Activated CD8-positive, alpha-beta T cell treated with anti-CD3 and anti-CD28 coated beads, Interleukin-2, amount 10 ng/mL, durations not matched to agents 7 days and 5 days (primary cell): Measurements from ENCODE around the gene NOM1. TPM values are rescaled to one million over a fixed set of nuclear protein-coding genes. Genes with fewer than 3 reads are reported as not detected.
"Not testable (repeated sequence)": the region's sequence is repeated elsewhere in the genome, so short reads cannot be mapped to it uniquely, and the experiment has no call there.

Source experiments
- ATAC-seq: fragments of 150-1000 bp; cut with Tn5 transposase; one replicate; pipeline ENCODE4 v1.10.0; 2021; ENCODE audit warnings: moderate library complexity
- CTCF ChIA-PET: fragments of 350-600 bp; sonication (Branson Sonifier 250); formaldehyde crosslinking; loops from one replicate; lab custom pipeline; 2021; ENCODE audit warnings: antibody characterized with exemption; lab: Charles Lee
- POLR2A ChIA-PET: fragments of 350-600 bp; sonication (Branson Sonifier 250); formaldehyde crosslinking; loops from one replicate; lab custom pipeline; 2021; ENCODE audit warnings: antibody characterized with exemption; lab: Charles Lee
- DNase-seq: peaks from one replicate; pipeline ENCODE4 v3.0.0-alpha.2; 2020
- H3K27ac Mint-ChIP-seq: one replicate; pipeline ENCODE4 v1.8.0; 2021; ENCODE audit warnings: mild to moderate bottlenecking, mixed read lengths
- H3K27me3 Mint-ChIP-seq: one replicate; pipeline ENCODE4 v1.8.0; 2021; ENCODE audit warnings: low read depth, mixed read lengths
- H3K36me3 Mint-ChIP-seq: one replicate; pipeline ENCODE4 v1.8.0; 2021; ENCODE audit warnings: low read depth, mixed read lengths
- H3K4me1 Mint-ChIP-seq: one replicate; pipeline ENCODE4 v1.8.0; 2021; ENCODE audit warnings: low read depth, mixed read lengths
- H3K4me3 Mint-ChIP-seq: one replicate; pipeline ENCODE4 v1.8.0; 2021; ENCODE audit warnings: mild to moderate bottlenecking, mixed read lengths
- H3K9me3 Mint-ChIP-seq: one replicate; pipeline ENCODE4 v1.8.0; 2022; ENCODE audit warnings: mixed read lengths; ENCODE audit not compliant: insufficient read depth
- total RNA-seq, 2 experiments: library from RNA; stranded (reverse); gene quantifications; one replicate each; pipeline ENCODE4 v1.2.3, GENCODE V29; 2021

NOM1 gene, protein sequence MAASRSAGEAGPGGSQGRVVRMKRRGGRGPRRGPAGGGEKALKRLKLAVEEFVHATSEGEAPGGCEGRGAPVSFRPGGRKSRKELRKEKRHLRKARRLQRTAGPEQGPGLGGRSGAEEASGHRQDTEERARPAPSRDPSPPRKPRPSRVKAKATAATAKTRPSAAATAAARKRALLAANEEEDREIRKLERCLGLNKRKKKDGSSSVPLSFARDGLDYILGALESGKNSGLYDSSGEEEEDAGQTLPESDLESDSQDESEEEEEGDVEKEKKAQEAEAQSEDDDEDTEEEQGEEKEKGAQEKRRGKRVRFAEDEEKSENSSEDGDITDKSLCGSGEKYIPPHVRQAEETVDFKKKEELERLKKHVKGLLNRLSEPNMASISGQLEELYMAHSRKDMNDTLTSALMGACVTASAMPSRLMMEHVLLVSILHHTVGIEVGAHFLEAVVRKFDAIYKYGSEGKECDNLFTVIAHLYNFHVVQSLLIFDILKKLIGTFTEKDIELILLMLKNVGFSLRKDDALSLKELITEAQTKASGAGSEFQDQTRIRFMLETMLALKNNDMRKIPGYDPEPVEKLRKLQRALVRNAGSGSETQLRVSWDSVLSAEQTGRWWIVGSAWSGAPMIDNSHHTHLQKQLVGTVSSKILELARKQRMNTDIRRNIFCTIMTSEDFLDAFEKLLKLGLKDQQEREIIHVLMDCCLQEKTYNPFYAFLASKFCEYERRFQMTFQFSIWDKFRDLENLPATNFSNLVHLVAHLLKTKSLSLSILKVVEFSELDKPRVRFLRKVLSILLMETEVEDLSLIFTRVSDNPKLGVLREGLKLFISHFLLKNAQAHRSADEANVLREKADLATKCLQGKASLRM
- total RNA-seq = 10 to 100 TPM; 28.1 to 28.8 TPM

DNA sequence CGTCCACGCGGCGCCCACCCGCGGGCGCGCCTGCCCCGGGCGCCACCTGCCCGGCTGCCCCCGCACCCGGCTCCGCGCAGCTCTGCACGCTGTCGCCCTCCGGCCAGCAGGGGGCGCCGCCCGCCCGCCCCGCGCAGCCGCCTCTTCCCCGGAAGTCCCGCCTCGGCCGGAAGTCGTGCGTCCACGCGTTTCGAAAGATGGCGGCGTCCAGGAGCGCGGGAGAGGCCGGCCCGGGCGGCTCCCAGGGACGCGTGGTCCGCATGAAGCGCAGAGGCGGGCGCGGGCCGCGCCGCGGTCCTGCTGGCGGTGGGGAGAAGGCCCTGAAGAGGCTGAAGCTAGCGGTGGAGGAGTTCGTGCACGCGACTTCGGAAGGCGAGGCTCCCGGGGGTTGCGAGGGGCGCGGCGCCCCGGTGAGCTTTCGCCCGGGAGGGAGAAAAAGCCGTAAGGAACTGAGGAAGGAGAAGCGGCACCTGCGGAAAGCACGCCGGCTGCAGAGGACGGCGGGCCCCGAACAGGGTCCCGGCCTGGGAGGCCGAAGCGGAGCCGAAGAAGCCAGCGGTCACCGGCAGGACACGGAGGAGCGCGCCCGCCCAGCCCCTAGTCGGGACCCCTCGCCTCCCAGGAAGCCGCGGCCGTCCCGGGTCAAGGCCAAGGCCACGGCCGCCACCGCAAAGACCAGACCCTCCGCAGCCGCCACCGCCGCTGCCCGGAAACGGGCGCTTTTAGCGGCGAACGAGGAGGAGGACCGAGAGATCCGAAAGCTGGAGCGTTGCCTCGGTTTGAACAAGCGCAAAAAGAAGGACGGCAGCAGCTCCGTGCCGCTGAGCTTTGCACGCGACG lies at the start of gene NOM1:
Gene NOM1 (plus strand): TSS at position 172 of the 840 bp plus-strand sequence. CDS start 26 bp downstream, at position 198.
- peak within 1 kb of the TSS; percentile 95 for H3K4me3 Mint-ChIP-seq
- POLR2A ChIA-PET = interaction anchor here (0.6 to 2.9 kb wide), 6 partner anchors 19 to 1748 kb away, joined by 3 to 21 read pairs (median 3); partner anchors contain the start of gene LMBR1

DNA sequence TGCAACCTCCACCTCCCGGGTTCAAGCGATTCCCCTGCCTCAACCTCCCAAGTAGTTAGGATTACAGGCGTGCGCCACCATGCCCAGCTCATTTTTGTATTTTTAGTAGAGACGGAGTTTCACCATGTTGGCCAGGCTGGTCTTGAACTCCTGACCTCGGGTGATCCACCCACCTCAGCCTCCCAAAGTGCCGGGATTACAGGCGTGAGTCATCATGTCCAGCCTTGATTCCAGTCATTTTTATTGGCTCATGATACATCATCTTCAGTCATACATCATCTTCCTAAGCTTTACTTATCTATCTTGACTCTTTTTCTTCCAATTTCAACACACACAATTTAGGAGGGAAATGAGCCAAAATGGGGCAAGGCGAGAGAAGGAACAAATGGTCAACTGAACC lies 49.4 kb upstream of the NOM1 start:
- POLR2A ChIA-PET, DNase-seq, H3K36me3 Mint-ChIP-seq, H3K4me3 Mint-ChIP-seq, H3K9me3 Mint-ChIP-seq, ATAC-seq, H3K27ac Mint-ChIP-seq: not testable (repeated sequence)
- CTCF ChIA-PET = interaction anchor here (0.7 to 1.5 kb wide), 3 partner anchors 20 to 482 kb away, joined by 3 to 7 read pairs (median 3); partner anchors contain the start of gene NOM1
- Mint-ChIP-seq H3K4me1 (peaks cover 31% of the 10 kb centered on the region), H3K27me3 (peaks cover 13% of the 10 kb centered on the region)

More for the DNA sequence above, at the start of gene NOM1:
- Mint-ChIP-seq H3K4me1 (peaks cover 31% of the 10 kb centered on the region), H3K36me3 (peaks cover 32% of the 10 kb centered on the region), H3K27me3 (peaks cover 22% of the 10 kb centered on the region), H3K9me3 (no peaks in the 10 kb centered on the region), H3K27ac (peak within 1 kb of the TSS; percentile 89)
- ATAC-seq (peak; percentile 93), DNase-seq (peak; percentile 92)
- CTCF ChIA-PET = interaction anchor here (0.7 to 3.1 kb wide), 20 partner anchors 8 to 618 kb away, joined by 3 to 18 read pairs (median 4); partner anchors contain the start of gene LMBR1

DNA sequence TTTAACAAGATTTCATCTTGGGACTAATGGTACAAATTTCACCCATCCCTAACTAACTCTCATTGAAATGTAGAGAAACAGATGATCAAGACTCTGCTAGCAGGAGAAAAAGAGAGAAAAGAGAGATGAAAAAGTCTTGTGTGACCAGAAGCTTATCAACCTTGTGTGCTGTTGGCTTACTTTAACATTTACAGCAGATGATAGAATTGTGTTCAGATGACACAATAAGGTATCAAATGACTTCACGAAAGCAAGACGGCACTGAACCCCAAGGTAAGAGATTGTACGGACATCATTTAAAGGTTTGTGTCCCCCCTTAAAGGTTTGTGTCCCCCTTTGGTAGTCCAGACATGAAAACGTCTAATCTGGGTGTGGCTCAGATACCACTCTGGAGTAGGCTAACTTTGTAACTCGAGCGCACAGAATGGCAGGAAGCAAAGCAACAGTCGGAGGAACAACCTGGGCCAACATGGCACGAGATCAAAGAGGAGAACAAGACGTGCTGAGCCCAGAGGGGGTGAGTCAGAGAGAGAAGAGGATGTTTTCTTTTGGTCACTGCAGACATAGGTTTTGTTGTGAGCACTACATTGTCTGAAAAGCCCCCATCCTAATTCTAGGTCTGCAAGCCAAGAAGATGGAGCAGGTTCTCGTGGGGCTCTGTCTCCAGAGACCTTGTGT lies 46.1 kb upstream of the NOM1 start:
- peak; percentile 83 for ATAC-seq
- ChIA-PET POLR2A (no interaction called here), CTCF (interaction anchor here (1.0 to 2.2 kb wide), 2 partner anchors 10 to 12 kb away, joined by 3 to 10 read pairs; partner anchors contain the start of gene LMBR1)
- DNase-seq = peak; percentile 54
- Mint-ChIP-seq H3K36me3 (no peaks in the 10 kb centered on the region), H3K27me3 (peaks cover 13% of the 10 kb centered on the region), H3K4me3 (peak overlapping the region; percentile 20), H3K9me3 (no peaks in the 10 kb centered on the region), H3K27ac (peak overlapping the region; percentile 65), H3K4me1 (peaks cover 9% of the 10 kb centered on the region)

DNA sequence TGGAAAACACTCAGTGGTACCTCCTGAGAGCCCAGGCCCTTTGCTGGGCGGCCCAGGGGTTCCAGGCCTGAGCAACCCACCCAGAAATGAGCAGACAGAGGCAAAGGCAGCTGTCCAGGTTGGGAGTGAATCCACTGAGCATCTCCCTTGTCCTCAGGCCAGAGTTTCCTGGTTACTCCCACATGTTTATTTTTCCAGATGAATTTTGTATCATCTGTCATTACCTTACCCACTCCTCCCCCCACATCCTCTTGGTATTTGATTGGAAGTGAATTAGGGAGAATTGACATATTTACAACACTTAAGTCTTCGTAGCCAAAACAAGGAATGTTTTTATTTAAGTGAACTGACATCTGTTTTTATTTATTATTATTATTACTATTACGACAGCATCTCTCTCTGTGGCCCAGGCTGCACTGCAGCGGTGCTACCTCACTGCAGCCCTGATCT lies 43.3 kb upstream of the NOM1 start:
- H3K4me3 Mint-ChIP-seq = no peak overlapping the region
- no peaks in the 10 kb centered on the region for H3K9me3 Mint-ChIP-seq
- ATAC-seq = no peak
- H3K36me3 Mint-ChIP-seq = peaks cover 1% of the 10 kb centered on the region
- H3K27ac Mint-ChIP-seq = no peak overlapping the region
- peaks cover 14% of the 10 kb centered on the region for H3K4me1 Mint-ChIP-seq
- peaks cover 6% of the 10 kb centered on the region for H3K27me3 Mint-ChIP-seq
- DNase-seq = no peak
- ChIA-PET CTCF (interaction anchor here (1.1 to 1.6 kb wide), 2 partner anchors 13 to 37 kb away, joined by 3 read pairs; partner anchors contain the start of gene LMBR1), POLR2A (interaction anchor here (1.3 kb wide), 1 partner anchor 13 kb away, joined by 3 read pairs; the partner anchor contains the start of gene LMBR1)

DNA sequence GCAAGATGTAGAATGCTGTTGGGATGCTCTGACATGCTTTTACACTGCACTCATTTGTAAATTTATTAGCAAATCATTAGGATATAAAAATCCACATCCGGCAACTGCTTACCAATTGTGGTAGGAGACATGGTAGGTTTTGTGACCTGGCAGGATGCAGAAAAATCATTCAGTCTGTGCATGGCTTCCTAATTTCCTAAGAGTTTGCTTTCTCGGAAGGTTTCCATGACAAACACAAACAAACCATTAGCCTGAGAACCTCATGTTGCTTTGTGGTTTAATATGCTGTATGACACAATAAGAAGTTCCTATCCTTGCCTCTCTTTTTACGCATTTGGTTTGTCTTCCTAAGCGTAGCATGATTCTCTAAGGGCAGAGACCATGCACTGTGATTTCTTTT lies 41.9 kb upstream of the NOM1 start:
- POLR2A ChIA-PET = interaction anchor here (0.5 kb wide), 1 partner anchor 236 kb away, joined by 3 read pairs; no protein-coding TSS in a partner anchor

DNA sequence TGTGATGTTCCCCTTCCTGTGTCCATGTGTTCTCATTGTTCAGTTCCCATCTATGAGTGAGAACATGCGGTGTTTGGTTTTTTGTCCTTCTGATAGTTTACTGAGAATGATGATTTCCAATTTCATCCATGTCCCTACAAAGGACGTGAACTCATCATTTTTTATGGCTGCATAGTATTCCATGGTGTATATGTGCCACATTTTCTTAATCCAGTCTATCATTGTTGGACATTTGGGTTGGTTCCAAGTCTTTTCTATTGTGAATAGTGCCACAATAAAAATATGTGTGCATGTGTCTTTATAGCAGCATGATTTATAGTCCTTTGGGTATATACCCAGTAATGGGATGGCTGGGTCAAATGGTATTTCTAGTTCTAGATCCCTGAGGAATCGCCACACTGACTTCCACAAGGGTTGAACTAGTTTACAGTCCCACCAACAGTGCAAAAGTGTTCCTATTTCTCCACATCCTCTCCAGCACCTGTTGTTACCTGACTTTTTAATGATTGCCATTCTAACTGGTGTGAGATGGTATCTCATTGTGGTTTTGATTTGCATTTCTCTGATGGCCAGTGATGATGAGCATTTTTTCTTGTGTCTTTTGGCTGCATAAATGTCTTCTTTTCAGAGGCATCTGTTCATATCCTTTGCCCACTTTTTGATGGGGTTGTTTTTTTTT lies 39.8 kb upstream of the NOM1 start:
- H3K27me3 Mint-ChIP-seq = peaks cover 17% of the 10 kb centered on the region
- POLR2A ChIA-PET, H3K4me1 Mint-ChIP-seq, CTCF ChIA-PET, H3K4me3 Mint-ChIP-seq, H3K9me3 Mint-ChIP-seq, DNase-seq, H3K27ac Mint-ChIP-seq, H3K36me3 Mint-ChIP-seq, ATAC-seq: not testable (repeated sequence)

More for the DNA sequence above, 41.9 kb upstream of the NOM1 start:
- Mint-ChIP-seq H3K36me3 (peaks cover 1% of the 10 kb centered on the region), H3K27me3 (peaks cover 11% of the 10 kb centered on the region), H3K27ac (no peak overlapping the region), H3K4me1 (peaks cover 14% of the 10 kb centered on the region), H3K9me3 (peaks cover 4% of the 10 kb centered on the region), H3K4me3 (no peak overlapping the region)
- DNase-seq = no peak
- CTCF ChIA-PET = interaction anchor here (0.8 kb wide), 1 partner anchor 42 kb away, joined by 3 read pairs; the partner anchor contains the start of gene NOM1
- ATAC-seq = no peak

DNA sequence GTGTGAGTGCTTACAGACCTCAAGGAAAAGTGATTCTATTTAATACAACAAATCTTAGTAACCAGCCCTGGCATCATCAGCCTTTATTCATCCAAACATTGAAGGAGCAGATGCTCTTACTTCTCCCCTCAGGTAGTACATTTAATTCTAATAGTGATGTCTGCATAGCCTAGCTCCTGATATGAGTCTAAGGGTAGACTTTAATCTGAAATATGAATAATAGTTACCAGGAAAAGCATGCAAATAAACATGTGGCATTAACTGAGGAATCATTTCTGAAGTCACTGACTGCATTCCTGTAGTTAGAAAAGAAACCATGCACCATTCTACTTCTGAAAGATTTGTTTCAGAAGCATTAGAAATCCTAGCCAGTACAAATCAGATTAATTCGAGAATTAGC lies 30.9 kb upstream of the NOM1 start:
- Mint-ChIP-seq H3K27me3 (peaks cover 39% of the 10 kb centered on the region), H3K27ac (no peak overlapping the region), H3K4me1 (peaks cover 23% of the 10 kb centered on the region), H3K4me3 (no peak overlapping the region), H3K36me3 (peaks cover 4% of the 10 kb centered on the region), H3K9me3 (peaks cover 4% of the 10 kb centered on the region)
- ATAC-seq (no peak), DNase-seq (no peak)
- ChIA-PET POLR2A (no interaction called here), CTCF (no interaction called here)

DNA sequence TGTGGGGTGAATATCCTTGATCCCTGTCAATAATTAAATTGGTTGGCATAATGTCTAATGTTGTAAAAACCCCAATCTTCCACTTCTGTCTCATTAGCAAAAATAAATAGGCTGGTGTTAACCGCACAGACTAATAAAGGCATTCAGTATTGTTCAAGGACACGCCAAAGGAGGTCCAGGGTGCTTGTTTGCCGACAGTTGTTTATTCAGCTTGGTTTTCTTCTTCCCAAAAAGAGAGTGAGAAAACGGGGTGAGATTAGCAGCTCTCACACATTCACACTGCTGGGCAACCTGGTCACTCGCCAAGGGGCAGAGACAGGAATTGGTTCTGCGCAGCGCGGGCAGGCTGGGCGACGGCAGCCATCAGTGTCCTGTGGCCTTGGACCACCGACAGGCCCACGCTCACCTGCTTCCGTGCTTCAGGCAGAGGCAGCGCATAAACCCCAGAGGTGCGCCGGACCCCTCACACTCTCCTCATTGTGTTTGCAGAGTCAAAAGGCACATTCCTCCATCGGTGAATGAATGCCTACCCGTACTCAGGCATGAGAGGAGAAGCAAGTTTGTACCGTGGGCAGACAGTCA lies 30.3 kb upstream of the NOM1 start:
- H3K4me1 Mint-ChIP-seq = peaks cover 28% of the 10 kb centered on the region
- H3K9me3 Mint-ChIP-seq = peaks cover 4% of the 10 kb centered on the region
- peaks cover 38% of the 10 kb centered on the region for H3K27me3 Mint-ChIP-seq
- DNase-seq = no peak
- ATAC-seq = no peak
- H3K36me3 Mint-ChIP-seq = peaks cover 2% of the 10 kb centered on the region
- H3K4me3 Mint-ChIP-seq = no peak overlapping the region
- ChIA-PET POLR2A (no interaction called here), CTCF (no interaction called here)
- no peak overlapping the region for H3K27ac Mint-ChIP-seq

DNA sequence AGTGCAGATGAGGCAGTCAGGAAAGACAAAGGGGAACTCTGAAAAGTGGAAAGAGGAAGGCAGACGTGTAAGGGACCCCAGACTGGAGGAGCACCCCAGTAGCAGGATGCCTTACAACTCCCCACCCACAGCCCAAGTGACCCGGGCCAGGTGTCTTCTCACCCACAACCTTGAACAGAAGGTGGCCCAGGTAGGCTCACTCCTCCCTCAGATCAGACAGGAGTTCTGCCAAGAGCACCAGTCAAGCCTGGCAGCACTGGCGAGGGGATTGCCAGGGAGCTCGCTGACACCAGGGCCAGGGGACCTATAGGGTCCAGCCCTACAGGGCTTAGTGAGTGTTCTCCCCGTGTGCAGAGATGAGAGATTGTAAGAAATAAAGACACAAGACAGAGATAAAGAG lies 29.4 kb upstream of the NOM1 start:
- H3K36me3 Mint-ChIP-seq = peaks cover 2% of the 10 kb centered on the region
- peaks cover 4% of the 10 kb centered on the region for H3K9me3 Mint-ChIP-seq
- CTCF ChIA-PET = interaction anchor here (0.8 kb wide), 1 partner anchor 20 kb away, joined by 3 read pairs; no protein-coding TSS in a partner anchor

More for the DNA sequence above, 29.4 kb upstream of the NOM1 start:
- Mint-ChIP-seq H3K4me3 (no peak overlapping the region), H3K27ac (no peak overlapping the region), H3K4me1 (peaks cover 32% of the 10 kb centered on the region), H3K27me3 (peaks cover 42% of the 10 kb centered on the region)
- DNase-seq (no peak), ATAC-seq (no peak)
- POLR2A ChIA-PET = no interaction called here
